A673 (cell line): Measurements from ENCODE around the gene PRRC2B. TPM values are rescaled to one million over a fixed set of nuclear protein-coding genes. Genes with fewer than 3 reads are reported as not detected.

ENCODE experiments used
- BruUV-seq: library from RNA; stranded (reverse); fragments of 400-500 nt; replicated peaks from 2 replicates; lab custom pipeline; 2021; lab: Mats Ljungman, UMichigan
- CTCF ChIA-PET: fragments of 300-600 bp; sonication (Branson Sonifier 250); formaldehyde crosslinking; loops from one replicate; lab custom pipeline; 2022; ENCODE audit warnings: antibody characterized with exemption; lab: Charles Lee
- POLR2A ChIA-PET: fragments of 300-600 bp; sonication (Branson Sonifier 250); formaldehyde crosslinking; loops from one replicate; lab custom pipeline; 2022; ENCODE audit warnings: antibody characterized with exemption; ENCODE audit not compliant: low non-redundant PET; lab: Charles Lee
- DNase-seq: peaks from one replicate; pipeline ENCODE4 v3.0.0-alpha.2; 2015; ENCODE audit warnings: low spot score
- H3K27ac ChIP-seq: fragments of 200-600 bp; sonication (generic); 2 replicates; pipeline ENCODE4 v1.5.1; 2016; ENCODE audit warnings: mixed run types, low read depth, mild to moderate bottlenecking, mixed read lengths, antibody characterized with exemption, low read length; ENCODE audit not compliant: poor library complexity, severe bottlenecking
- H3K27me3 ChIP-seq: fragments of 200-600 bp; sonication (generic); replicated peaks from 2 replicates; pipeline ENCODE4 v1.6.1; 2017; ENCODE audit warnings: mixed run types, low read depth, mild to moderate bottlenecking, mixed read lengths, antibody characterized with exemption, low read length; ENCODE audit not compliant: insufficient read depth, poor library complexity
- H3K36me3 ChIP-seq: fragments of 200-600 bp; sonication (generic); 2 replicates; pipeline ENCODE4 v1.6.1; 2016; ENCODE audit warnings: mixed run types, mild to moderate bottlenecking, mixed read lengths, antibody characterized with exemption, low read length; ENCODE audit not compliant: insufficient read depth, poor library complexity, severe bottlenecking
- H3K4me1 ChIP-seq: fragments of 200-600 bp; sonication (generic); 2 replicates; pipeline ENCODE4 v1.6.1; 2017; ENCODE audit warnings: mixed run types, mild to moderate bottlenecking, mixed read lengths, antibody characterized with exemption, low read length; ENCODE audit not compliant: insufficient read depth, poor library complexity, severe bottlenecking
- H3K4me3 ChIP-seq: fragments of 200-600 bp; sonication (generic); 2 replicates; pipeline ENCODE4 v1.5.1; 2016; ENCODE audit warnings: low read depth, mixed run types, mild to moderate bottlenecking, mixed read lengths, low read length; ENCODE audit not compliant: poor library complexity, severe bottlenecking
- H3K9me3 ChIP-seq: fragments of 200-600 bp; sonication (generic); 2 replicates; pipeline ENCODE4 v1.6.1; 2016; ENCODE audit warnings: mixed run types, low read depth, mild to moderate bottlenecking, mixed read lengths, antibody characterized with exemption, low read length; ENCODE audit not compliant: poor library complexity, severe bottlenecking
- EZH2 ChIP-seq: fragments of 200-600 bp; sonication (generic); IDR thresholded peaks from 2 replicates; pipeline ENCODE4 v1.6.1; 2017; ENCODE audit warnings: borderline replicate concordance, low read depth, mild to moderate bottlenecking, mixed read lengths, antibody characterized with exemption, low read length; ENCODE audit not compliant: poor library complexity, severe bottlenecking
- intact Hi-C: fragments of 100-400 bp; cut with micrococcal nuclease; formaldehyde crosslinking; loops from one replicate; pipeline ENCODE4 v1.10.0; 2022; ENCODE audit not compliant: unreplicated experiment
- total RNA-seq: library from RNA; stranded (reverse); gene quantifications from 2 replicates; pipeline ENCODE4 v1.2.3, GENCODE V29; 2021
- TF ChIP-seq, protein P1 (sequence below): fragments of 300-800, 200-600 bp; sonication (generic); conservative IDR thresholded peaks from 2 replicates; pipeline ENCODE4 v1.5.1; 2017; ENCODE audit warnings: low read depth, mild to moderate bottlenecking, antibody characterized with exemption, low read length, moderate library complexity, mixed read lengths

PRRC2B gene
- total RNA-seq, 1 experiment from 2014 or later = 317 TPM

DNA sequence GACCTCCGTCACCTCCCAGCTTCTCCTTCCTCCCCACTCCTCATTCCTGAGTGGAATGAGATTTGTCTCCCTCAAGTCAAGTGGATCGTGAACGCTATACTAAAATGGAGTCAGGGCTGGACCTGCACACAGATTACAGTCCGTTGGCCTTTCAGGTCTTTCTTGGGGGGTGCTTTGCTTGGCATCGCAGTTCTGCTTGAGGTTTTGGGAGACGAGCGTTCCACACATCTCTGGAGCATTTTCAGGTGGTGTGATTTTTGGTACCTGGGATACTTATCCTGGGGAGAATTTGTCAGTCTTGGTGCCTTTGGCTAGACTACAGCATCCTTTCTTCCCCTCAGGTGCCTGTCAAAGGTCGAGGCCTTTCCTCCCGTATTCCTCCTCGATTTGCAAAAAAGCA, 85.0 kb downstream of the PRRC2B start:
- no peaks in the 10 kb centered on the region for H3K9me3 ChIP-seq
- no peak overlapping the region for H3K4me3 ChIP-seq
- H3K27ac ChIP-seq = no peak overlapping the region
- no TSS peak for BruUV-seq
- TF ChIP-seq, protein P1, sequence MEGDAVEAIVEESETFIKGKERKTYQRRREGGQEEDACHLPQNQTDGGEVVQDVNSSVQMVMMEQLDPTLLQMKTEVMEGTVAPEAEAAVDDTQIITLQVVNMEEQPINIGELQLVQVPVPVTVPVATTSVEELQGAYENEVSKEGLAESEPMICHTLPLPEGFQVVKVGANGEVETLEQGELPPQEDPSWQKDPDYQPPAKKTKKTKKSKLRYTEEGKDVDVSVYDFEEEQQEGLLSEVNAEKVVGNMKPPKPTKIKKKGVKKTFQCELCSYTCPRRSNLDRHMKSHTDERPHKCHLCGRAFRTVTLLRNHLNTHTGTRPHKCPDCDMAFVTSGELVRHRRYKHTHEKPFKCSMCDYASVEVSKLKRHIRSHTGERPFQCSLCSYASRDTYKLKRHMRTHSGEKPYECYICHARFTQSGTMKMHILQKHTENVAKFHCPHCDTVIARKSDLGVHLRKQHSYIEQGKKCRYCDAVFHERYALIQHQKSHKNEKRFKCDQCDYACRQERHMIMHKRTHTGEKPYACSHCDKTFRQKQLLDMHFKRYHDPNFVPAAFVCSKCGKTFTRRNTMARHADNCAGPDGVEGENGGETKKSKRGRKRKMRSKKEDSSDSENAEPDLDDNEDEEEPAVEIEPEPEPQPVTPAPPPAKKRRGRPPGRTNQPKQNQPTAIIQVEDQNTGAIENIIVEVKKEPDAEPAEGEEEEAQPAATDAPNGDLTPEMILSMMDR = no peak
- TF ChIP-seq EZH2 = no peak
- H3K36me3 ChIP-seq = peaks cover 98% of the 10 kb centered on the region
- H3K4me1 ChIP-seq = no peaks in the 10 kb centered on the region
- POLR2A ChIA-PET = no interaction called here
- no peak for DNase-seq
- CTCF ChIA-PET = no interaction called here
- H3K27me3 ChIP-seq = no peaks in the 10 kb centered on the region
- intact Hi-C loops = loop anchor here (1.0 kb wide), 1 partner anchor 129 kb away; no protein-coding TSS in a partner anchor

DNA sequence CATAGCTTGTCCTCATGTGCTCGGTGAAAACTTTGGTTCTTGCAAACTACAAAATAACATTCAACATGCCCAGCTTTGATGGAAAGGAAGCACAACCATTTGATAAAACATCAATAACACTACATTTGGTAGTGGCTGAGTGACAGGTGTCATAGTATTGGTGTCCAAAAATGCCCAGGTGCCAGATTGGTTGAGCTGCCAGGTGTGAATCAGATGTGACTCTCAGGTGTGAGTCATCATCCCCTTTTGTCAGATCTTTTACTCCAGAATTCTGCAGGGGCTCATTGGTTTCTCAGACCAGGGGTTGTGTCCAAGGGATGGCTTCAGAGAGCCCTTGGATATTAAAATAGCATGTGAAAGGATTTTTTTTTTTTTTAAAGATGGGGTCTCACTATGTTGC, 86.4 kb downstream of the PRRC2B start:
- Histone ChIP-seq H3K36me3 (peaks cover 98% of the 10 kb centered on the region), H3K9me3 (no peaks in the 10 kb centered on the region), H3K27me3 (no peaks in the 10 kb centered on the region), H3K27ac (no peak overlapping the region), H3K4me3 (no peak overlapping the region), H3K4me1 (no peaks in the 10 kb centered on the region)
- intact Hi-C loops = no loop called here
- TF ChIP-seq, protein P1 = no peak
- TF ChIP-seq EZH2 = no peak
- ChIA-PET POLR2A (no interaction called here), CTCF (interaction anchor here (0.7 kb wide), 1 partner anchor 130 kb away, joined by 3 read pairs; no protein-coding TSS in a partner anchor)
- DNase-seq = no peak
- BruUV-seq = no TSS peak

DNA sequence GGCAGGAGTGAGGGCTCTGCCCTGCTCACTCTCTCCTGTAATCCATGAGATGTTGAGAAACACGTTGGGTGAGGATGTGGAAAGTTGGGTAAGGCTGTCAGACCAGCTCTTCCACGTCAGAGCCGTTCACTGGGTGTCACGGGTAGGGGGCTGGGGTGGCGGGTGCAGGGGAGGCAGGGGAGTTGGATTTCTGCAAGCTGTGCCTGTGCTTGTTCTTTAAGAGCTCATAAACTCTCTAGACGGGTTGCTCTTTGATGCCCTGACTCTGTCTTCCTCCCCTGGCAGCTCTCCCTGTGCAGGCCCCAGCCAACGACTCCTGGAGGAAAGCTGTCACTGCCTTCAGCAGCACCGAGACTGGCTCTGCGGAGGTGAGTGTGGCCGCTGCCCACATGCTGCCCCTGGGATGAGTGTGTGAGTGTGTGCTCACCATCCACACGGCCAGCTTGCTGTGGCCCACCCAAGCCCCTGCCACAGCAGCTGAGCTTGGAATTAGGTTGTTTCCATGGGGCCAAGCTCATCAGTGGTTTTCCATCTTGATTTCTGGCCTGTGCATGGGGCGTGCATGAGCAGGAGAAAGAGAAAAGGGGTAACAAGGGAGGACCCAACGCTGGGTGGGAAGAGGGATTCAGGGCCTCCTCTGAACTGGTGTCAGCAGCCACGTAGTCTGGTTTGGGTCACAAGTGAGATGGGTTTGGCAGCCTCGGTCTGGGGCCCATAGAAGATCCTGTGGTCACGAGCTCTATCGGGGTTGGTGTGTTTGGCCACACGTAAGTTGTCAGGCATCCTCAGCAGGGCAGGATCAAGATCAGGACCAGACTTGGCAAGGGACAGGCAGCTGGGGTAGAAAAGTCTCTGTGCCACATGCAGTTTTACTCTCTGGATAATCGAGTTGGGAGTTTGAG, 87.8 kb downstream of the PRRC2B start:
- no peak for DNase-seq
- H3K36me3 ChIP-seq = peaks cover 98% of the 10 kb centered on the region
- TF ChIP-seq, protein P1 = no peak
- TF ChIP-seq EZH2 = no peak
- no peaks in the 10 kb centered on the region for H3K9me3 ChIP-seq
- H3K27ac ChIP-seq = no peak overlapping the region
- no peak overlapping the region for H3K4me3 ChIP-seq
- H3K27me3 ChIP-seq = no peaks in the 10 kb centered on the region
- BruUV-seq = no TSS peak
- CTCF ChIA-PET = interaction anchor here (0.6 kb wide), 1 partner anchor 1065 kb away, joined by 6 read pairs; no protein-coding TSS in a partner anchor
- intact Hi-C loops = no loop called here
- POLR2A ChIA-PET = no interaction called here
- H3K4me1 ChIP-seq = no peaks in the 10 kb centered on the region
